Suprapubic skin (tissue), 4 donors: ENCODE data around the gene SERPINB7.

Experiments used
- POLR2A ChIP-seq, 2 donors: fragments of 450-650 bp; IDR thresholded peaks; one replicate each; pipeline ENCODE4 v1.6.1; 2017; ENCODE audit warnings: antibody characterized with exemption in 2 of 2, mild to moderate bottlenecking in 2 of 2, moderate library complexity in 2 of 2
- POLR2AphosphoS5 ChIP-seq, 3 donors: sonication (generic); formaldehyde crosslinking; IDR thresholded peaks; one replicate each; pipeline ENCODE4 v1.6.1; 2017; ENCODE audit warnings: antibody characterized with exemption in 3 of 3
- TF ChIP-seq, protein P1 (sequence below), 2 donors: fragments of 200-600 bp in 1 of 2; fragments of 450-650 bp in 1 of 2; sonication (generic) in 1 of 2; IDR thresholded peaks; one replicate each; pipeline ENCODE4 v1.5.1; 2016 to 2019; ENCODE audit warnings: antibody characterized with exemption in 2 of 2, mild to moderate bottlenecking in 1 of 2, moderate library complexity in 1 of 2

DNA sequence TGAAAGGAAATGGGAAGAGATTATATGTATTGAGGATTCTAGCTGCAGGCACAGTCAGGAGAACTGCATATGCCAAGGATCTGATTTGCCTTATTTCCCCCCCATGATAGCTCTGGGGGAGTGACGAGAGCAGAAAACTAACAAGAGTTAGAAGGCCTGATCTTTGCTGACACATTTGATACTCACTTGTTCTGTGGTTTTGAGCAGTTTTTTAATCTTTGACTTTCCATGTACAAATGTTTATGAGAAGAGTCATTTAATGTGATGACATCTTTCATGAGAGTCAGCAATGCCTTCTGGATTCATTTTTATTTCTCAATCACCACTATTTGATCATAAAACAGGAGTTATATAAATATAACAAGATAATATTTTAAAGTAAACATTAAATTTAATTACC lies 12.7 kb upstream of the SERPINB7 start:
- TF ChIP-seq, protein P1, sequence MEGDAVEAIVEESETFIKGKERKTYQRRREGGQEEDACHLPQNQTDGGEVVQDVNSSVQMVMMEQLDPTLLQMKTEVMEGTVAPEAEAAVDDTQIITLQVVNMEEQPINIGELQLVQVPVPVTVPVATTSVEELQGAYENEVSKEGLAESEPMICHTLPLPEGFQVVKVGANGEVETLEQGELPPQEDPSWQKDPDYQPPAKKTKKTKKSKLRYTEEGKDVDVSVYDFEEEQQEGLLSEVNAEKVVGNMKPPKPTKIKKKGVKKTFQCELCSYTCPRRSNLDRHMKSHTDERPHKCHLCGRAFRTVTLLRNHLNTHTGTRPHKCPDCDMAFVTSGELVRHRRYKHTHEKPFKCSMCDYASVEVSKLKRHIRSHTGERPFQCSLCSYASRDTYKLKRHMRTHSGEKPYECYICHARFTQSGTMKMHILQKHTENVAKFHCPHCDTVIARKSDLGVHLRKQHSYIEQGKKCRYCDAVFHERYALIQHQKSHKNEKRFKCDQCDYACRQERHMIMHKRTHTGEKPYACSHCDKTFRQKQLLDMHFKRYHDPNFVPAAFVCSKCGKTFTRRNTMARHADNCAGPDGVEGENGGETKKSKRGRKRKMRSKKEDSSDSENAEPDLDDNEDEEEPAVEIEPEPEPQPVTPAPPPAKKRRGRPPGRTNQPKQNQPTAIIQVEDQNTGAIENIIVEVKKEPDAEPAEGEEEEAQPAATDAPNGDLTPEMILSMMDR (IDR thresholded peaks at IDR 0.05), result no peak
- no peak for TF ChIP-seq POLR2A (IDR thresholded peaks at IDR 0.05)
- TF ChIP-seq POLR2AphosphoS5 (IDR thresholded peaks at IDR 0.05), result no peak
